CD1c-positive myeloid dendritic cell (primary cell): ENCODE measurements around the gene SAMD4B.
A peak's percentile ranks its signal among the peaks of the same experiment; 100 is the strongest.

Source experiments
- DNase-seq: peaks from one replicate; pipeline ENCODE4 v3.0.0-alpha.2; 2016; ENCODE audit errors: extremely low spot score

SAMD4B gene

GRCh38 chr19:39410017-39410830 is 68.0 kb downstream of the SAMD4B start:
- DNase-seq = peak; percentile 78

- no peak for DNase-seq
These were observed 68.5 kb downstream of the SAMD4B start for GRCh38 chr19:39410831-39411080.

GRCh38 chr19:39411081-39411831 is 69.0 kb downstream of the SAMD4B start:
- DNase-seq = peak; percentile 52

DNA sequence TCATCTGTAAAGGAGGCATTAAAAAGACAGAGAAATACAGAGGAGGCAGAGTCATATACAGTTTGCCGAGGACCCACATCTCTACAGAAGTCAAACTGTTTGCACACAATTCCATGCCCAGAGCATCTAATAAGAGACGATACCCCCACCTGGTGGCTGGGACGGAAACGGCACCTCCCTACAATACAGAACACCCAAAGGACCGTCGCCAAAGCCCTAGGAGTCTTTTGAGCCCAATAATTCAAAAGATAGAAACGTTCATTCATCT is 69.5 kb downstream of the SAMD4B start:
- DNase-seq = peak; percentile 95

- peak; percentile 99 for DNase-seq
These were observed 70.1 kb downstream of the SAMD4B start, which contains the start of gene PLEKHG2 for GRCh38 chr19:39412100-39412866. Gene PLEKHG2 (plus strand): TSS chr19:39412669. CDS start chr19:39414087, 1,418 bp downstream.

DNA sequence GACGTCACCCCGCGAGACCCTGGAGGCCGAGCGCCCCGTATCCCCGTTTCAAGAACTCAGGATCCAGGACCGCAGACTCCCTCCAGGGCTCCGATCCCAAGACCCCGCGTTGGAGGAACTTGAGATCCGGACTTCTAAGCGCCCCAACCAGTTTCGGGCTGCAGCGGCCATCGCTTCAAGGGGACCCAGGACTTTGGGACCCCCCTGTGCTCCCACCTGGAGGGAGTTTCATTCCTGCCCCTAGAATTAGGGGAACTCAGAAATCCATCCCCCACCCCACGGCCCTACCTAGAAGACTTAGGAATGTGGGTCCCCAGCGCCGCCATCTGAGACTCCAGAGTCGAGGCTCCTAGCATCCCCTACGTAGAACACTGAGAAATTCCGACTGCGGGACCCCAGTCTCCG is 70.6 kb downstream of the SAMD4B start:
- DNase-seq = peak; percentile 16

DNA sequence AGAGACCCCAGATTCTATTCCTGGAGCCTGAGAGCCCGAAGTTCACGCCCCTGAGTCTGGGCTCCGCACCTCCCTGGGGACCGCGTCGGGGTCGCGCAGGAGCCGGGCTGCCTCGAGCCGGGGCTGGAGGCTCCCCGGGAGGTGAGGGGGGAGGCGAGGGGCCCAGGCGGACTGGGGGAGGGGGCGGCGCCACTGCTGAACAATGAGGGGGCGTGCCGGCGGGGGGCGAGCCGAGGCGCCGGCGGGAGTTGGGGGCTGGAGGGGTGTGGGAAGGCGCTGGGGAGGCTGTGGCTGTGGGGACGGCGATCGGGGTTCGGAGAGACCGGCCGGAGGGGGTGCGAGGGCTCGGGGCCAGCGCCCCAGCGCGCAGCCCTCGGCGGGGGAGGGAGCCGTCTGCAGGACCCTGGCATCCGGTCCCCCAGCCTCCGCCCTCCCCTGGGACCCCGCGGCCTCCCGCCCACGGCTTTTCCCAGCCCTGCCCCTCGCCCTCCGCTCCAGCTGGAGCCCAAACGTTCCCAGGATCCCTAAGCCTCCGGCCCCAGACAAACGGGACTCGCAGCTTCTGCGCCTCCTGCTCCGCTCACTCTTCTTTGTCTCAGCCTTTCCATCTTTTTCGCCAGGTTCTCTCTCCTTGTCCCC is 71.2 kb downstream of the SAMD4B start:
- no peak for DNase-seq

GRCh38 chr19:39413911-39414608 is 71.8 kb downstream of the SAMD4B start:
- DNase-seq = peak; percentile 29

GRCh38 chr19:39415111-39416046 is 73.2 kb downstream of the SAMD4B start:
- DNase-seq = no peak

DNA sequence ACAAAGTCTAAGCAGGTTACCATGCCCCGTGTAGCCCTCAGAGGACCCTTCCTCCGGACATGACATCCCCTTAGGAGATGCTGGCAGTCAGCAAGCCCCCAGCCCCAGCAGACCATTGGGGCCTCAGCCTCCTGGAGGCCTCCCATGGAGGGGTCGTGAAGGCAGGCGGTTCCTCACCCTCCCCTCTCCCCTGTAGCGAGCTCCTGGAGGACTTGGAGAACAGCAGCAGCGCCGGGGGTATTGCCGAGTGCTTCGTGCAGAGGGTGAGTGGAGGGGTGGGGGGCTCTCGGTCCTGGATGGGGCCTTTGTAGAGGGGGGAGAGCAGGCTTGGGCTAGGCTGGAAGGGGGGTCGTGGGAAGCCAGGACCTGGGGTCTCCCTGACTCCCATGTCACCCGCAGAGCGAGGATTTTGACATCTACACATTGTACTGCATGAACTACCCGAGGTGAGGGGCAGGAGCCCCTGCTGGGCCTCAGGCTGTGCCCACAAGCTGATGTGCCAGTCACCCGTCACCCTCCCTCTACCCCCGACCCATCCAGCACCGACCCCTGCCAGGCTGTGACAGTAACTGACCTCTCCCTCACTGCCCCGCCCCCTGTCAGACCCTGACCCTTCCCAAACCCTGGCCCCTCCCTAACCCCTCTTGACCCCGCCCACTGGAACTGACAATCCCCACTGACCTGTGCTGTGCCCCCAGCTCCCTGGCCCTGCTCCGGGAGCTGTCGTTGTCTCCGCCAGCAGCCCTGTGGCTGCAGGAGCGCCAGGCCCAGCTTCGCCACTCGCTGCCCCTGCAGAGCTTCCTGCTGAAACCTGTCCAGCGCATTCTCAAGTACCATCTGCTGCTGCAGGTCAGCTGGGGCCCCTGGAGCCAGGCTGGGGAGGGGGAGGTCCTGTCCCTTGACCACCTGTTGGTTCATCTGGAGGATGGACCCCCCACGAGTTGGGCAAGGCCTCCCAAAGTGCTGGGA is 74.2 kb downstream of the SAMD4B start:
- DNase-seq = no peak

GRCh38 chr19:39417463-39418181 is 75.4 kb downstream of the SAMD4B start:
- DNase-seq = no peak

- DNase-seq = no peak
These were observed 76.8 kb downstream of the SAMD4B start for GRCh38 chr19:39419003-39419402.

DNA sequence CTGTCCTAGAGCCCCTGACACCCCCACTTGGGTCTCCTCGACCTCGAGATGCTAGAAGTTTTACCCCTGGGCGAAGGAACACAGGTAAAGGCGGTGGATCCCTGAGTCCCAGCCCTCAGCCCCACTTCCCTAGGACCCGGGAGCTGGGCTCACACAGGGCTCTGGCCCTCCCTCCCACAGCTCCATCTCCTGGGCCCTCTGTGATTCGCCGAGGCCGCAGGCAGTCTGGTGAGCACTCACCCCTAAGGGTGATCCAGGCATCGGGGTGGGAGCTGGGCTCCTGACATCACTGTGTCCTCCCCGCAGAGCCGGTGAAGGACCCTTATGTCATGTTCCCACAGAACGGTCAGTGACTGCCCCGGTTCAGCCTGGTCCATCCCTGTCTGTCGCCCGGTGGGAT is 78.5 kb downstream of the SAMD4B start:
- no peak for DNase-seq

- no peak for DNase-seq
These were observed 79.8 kb downstream of the SAMD4B start for GRCh38 chr19:39422020-39422419.

- no peak for DNase-seq
These were observed 81.3 kb downstream of the SAMD4B start for GRCh38 chr19:39423258-39424086.

DNA sequence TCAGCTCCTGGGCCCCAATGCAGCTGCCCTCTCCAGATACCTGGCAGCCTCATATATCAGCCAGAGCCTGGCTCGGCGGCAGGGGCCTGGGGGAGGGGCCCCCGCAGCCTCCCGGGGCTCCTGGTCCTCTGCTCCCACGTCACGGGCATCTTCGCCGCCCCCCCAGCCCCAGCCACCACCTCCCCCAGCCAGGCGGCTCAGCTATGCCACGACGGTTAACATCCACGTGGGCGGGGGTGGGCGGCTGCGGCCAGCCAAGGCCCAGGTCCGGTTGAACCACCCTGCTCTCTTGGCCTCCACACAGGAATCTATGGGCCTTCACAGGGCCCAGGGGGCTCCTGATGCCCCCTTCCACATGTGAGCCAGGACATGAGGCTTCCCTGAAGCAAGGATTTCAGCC is 82.7 kb downstream of the SAMD4B start:
- no peak for DNase-seq

GRCh38 chr19:39425744-39426143 is 83.5 kb downstream of the SAMD4B start:
- no peak for DNase-seq

- DNase-seq = no peak
These were observed 83.9 kb downstream of the SAMD4B start for GRCh38 chr19:39426170-39426569.
